BJ (cell line): ENCODE results near the gene PTBP3. TPM values are rescaled to one million over a fixed set of nuclear protein-coding genes. Genes with fewer than 3 reads are reported as not detected.

Experiments used
- CTCF ChIA-PET: fragments of 350-600 bp; formaldehyde crosslinking; extraction: SDS; loops from one replicate; lab custom pipeline; 2021; ENCODE audit warnings: antibody characterized with exemption, inconsistent platforms; lab: Yijun Ruan, JAX
- POLR2A ChIA-PET: fragments of 300-600 bp; sonication (Branson Sonifier 250); formaldehyde crosslinking; extraction: SDS; loops from one replicate; lab custom pipeline; 2021; ENCODE audit warnings: antibody characterized with exemption; lab: Charles Lee
- DNase-seq: peaks from one replicate; pipeline ENCODE4 v3.0.0-alpha.2; 2011; ENCODE audit warnings: low read depth
- H3K27me3 ChIP-seq: 2 replicates; pipeline ENCODE4 v1.6.0; 2011; ENCODE audit warnings: low read length; ENCODE audit not compliant: control insufficient read depth, insufficient read depth
- H3K36me3 ChIP-seq: 2 replicates; pipeline ENCODE4 v1.5.1; 2011; ENCODE audit warnings: low read length; ENCODE audit not compliant: control insufficient read depth, insufficient read depth
- H3K4me3 ChIP-seq: 2 replicates; pipeline ENCODE4 v1.5.1; 2011; ENCODE audit warnings: low read depth, mild to moderate bottlenecking, control low read depth, low read length
- polyA minus RNA-seq: library from RNA; depleted of rRNA, polyadenylated mRNA; stranded (reverse); fragments of >200 nt; gene quantifications from 2 replicates; pipeline ENCODE4 v1.2.3, GENCODE V29; 2011; rRNA and poly(A)+ RNA removed
- polyA plus RNA-seq: library from polyadenylated mRNA; depleted of rRNA; stranded (reverse); fragments of >200 nt; gene quantifications from 2 replicates; pipeline ENCODE4 v1.2.3, GENCODE V29; 2011; rRNA removed
- TF ChIP-seq, protein P1 (sequence below): IDR thresholded peaks from 2 replicates; pipeline ENCODE4 v1.5.1; 2011; ENCODE audit warnings: low read depth, mild to moderate bottlenecking, control low read depth, inconsistent platforms, low read length, moderate library complexity; ENCODE audit not compliant: insufficient read depth

PTBP3 gene, protein sequence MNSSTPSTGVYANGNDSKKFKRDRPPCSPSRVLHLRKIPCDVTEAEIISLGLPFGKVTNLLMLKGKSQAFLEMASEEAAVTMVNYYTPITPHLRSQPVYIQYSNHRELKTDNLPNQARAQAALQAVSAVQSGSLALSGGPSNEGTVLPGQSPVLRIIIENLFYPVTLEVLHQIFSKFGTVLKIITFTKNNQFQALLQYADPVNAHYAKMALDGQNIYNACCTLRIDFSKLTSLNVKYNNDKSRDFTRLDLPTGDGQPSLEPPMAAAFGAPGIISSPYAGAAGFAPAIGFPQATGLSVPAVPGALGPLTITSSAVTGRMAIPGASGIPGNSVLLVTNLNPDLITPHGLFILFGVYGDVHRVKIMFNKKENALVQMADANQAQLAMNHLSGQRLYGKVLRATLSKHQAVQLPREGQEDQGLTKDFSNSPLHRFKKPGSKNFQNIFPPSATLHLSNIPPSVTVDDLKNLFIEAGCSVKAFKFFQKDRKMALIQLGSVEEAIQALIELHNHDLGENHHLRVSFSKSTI
- polyA plus RNA-seq = 36.8 and 44.4 TPM in 2 replicates
- 64.4 and 72.7 TPM in 2 replicates for polyA minus RNA-seq

DNA sequence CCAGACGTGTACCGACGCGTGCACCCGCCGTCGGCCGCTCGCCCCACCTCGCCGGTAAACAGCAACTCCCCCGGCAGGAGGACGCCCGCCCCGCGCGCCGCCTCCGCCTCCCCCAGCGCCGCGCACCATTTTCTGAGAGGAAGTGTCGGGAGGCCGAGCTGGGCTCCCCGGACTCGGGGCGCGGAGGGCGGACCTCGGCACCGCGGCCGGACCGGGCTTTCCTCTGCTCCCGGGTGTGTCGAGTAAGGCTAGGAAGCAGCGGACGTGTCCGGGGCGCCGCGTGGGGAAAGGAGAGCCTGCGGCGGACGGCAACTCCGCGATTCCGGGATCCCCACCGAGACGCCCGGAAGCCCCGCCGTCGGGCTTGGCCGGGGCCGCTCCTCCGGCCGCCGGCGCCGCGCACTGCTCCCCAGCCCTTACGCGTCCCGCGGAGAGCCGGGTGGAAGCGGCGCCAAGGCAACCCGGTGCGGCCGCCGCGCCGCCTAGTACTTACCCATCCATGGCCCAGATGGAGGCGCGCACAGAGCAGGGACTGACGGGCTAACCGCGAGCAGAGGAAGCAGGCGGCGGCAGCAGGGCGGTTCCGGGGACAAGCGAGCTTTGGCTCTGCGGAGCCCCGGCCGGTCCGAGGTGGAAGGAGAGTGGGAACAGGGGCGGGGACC, at the start of gene PTBP3:
PTBP3 (minus strand) TSS at position 643 of the 662 bp plus-strand sequence. CDS start 35,754 bp downstream, outside the sequence.
- ChIA-PET CTCF (interaction anchor here (0.5 to 1.6 kb wide), 15 partner anchors 9 to 258 kb away, joined by 3 to 7 read pairs (median 3); no protein-coding TSS in a partner anchor), POLR2A (interaction anchor here (0.5 kb wide), 1 partner anchor 31 kb away, joined by 3 read pairs; no protein-coding TSS in a partner anchor)
- peak within 1 kb of the TSS; percentile 96 for H3K4me3 ChIP-seq
- no peaks in the 10 kb centered on the region for H3K36me3 ChIP-seq
- H3K27me3 ChIP-seq = no peaks in the 10 kb centered on the region
- TF ChIP-seq, protein P1, sequence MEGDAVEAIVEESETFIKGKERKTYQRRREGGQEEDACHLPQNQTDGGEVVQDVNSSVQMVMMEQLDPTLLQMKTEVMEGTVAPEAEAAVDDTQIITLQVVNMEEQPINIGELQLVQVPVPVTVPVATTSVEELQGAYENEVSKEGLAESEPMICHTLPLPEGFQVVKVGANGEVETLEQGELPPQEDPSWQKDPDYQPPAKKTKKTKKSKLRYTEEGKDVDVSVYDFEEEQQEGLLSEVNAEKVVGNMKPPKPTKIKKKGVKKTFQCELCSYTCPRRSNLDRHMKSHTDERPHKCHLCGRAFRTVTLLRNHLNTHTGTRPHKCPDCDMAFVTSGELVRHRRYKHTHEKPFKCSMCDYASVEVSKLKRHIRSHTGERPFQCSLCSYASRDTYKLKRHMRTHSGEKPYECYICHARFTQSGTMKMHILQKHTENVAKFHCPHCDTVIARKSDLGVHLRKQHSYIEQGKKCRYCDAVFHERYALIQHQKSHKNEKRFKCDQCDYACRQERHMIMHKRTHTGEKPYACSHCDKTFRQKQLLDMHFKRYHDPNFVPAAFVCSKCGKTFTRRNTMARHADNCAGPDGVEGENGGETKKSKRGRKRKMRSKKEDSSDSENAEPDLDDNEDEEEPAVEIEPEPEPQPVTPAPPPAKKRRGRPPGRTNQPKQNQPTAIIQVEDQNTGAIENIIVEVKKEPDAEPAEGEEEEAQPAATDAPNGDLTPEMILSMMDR = 0 out of 2 replicates have a peak, but pooled peaks have one; percentile 1
- DNase-seq = no peak

DNA sequence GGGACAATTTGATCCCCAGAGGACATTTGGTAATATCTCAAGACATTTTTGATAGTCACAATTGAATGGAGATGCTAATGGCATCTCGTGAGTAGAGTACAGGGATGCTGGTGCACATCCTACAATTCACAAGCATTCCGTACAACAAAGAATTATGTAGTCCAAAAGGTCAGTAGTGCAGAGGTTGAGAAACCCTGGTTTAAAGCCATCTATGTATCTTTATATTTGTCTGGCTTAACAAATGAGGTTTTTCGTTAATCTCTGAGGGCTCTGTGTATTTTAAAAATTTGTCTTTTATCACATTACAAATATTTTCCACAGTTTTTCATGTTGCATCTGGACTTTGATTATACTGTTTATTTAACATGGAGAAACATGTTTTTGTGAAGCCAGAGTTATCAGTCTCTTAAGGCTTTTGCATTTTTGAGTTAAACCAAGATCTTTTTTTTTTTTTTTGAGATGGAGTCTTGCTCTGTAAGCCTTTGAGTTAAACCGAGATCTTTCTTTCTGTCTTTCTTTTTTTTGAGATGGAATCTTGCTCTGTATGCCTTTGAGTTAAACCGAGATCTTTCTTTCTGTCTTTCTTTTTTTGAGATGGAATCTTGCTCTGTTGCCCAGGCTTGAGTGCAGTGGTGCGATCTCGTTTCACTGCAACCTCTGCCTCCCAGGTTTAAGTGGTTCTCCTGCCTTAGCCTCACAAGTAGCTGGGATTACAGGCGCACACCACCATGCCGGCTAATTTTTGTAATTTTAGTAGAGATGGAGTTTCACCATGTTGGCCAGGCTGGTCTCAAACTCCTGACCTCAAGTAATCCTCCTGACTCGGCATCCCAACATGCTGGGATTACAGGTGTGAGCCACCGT, 49.3 kb upstream of the PTBP3 start:
- H3K36me3 ChIP-seq = no peaks in the 10 kb centered on the region
- CTCF ChIA-PET = no interaction called here
- H3K4me3 ChIP-seq = no peak overlapping the region
- no peaks in the 10 kb centered on the region for H3K27me3 ChIP-seq
- TF ChIP-seq, protein P1 = no peak
- DNase-seq = no peak
- POLR2A ChIA-PET = no interaction called here

DNA sequence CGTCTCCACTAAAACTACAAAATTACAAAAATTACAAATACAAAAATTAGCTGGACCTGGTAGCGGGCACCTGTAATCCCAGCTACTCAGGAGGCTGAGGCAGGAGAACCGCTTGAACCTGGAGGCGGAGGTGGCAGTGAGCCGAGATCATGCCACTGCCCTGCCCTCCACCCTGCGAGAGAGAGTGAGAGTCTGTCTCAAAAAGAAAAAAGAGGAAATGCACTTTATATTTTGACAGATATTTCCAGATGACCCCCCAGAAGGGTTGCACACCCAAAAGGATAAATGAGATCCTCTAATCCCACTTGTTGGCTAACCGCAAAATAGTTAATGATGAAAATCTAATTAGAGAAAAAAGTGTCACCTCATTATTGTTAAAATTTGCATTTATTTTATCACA, 48.6 kb upstream of the PTBP3 start:
- POLR2A ChIA-PET = no interaction called here
- TF ChIP-seq, protein P1 = no peak
- H3K36me3 ChIP-seq = no peaks in the 10 kb centered on the region
- no peaks in the 10 kb centered on the region for H3K27me3 ChIP-seq
- DNase-seq = no peak
- H3K4me3 ChIP-seq = no peak overlapping the region
- CTCF ChIA-PET = no interaction called here

DNA sequence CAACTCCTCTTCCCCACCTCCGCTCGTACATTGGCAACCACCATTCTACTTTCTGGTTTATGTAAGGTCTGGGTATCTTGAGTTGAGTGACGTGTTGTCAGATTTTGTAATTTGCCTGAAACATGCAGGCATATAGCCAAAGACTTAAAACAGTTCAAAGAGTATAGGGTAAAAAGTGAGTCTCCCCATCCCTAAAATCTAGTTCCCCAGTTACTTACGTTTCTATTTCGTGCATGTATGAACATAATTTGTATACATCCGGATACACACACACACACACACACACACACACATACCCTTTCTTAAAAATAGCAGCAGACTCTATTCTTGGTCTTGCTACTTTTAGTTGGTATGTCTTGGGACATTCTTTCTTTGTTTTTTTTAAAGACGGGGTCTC, 47.4 kb upstream of the PTBP3 start:
- H3K27me3 ChIP-seq = no peaks in the 10 kb centered on the region
- DNase-seq = no peak
- CTCF ChIA-PET = interaction anchor here (2.7 kb wide), 1 partner anchor 19 kb away, joined by 10 read pairs; no protein-coding TSS in a partner anchor
- POLR2A ChIA-PET = no interaction called here
- TF ChIP-seq, protein P1 = no peak
- peak overlapping the region; percentile 90 for H3K4me3 ChIP-seq
- H3K36me3 ChIP-seq = no peaks in the 10 kb centered on the region
